MM.1S (cell line): ENCODE measurements around the gene USP40.

Experiments
- DNase-seq: peaks from one replicate; pipeline ENCODE4 v3.0.0-alpha.2; 2015
- H2AFZ ChIP-seq: fragments of 300-600 bp; sonication (generic); 2 replicates; pipeline ENCODE4 v1.6.0; 2016; ENCODE audit warnings: antibody characterized with exemption, low read length
- H3F3A ChIP-seq: fragments of 300-600 bp; sonication (generic); 2 replicates; pipeline ENCODE4 v1.6.1; 2016; ENCODE audit warnings: mild to moderate bottlenecking, antibody characterized with exemption, low read length, moderate library complexity, mixed read lengths; ENCODE audit not compliant: insufficient read depth
- H3K27ac ChIP-seq: fragments of 300-600 bp; sonication (generic); 2 replicates; pipeline ENCODE4 v1.5.1; 2016; ENCODE audit warnings: mild to moderate bottlenecking, low read length
- H3K27me3 ChIP-seq: fragments of 300-600 bp; sonication (generic); replicated peaks from 2 replicates; pipeline ENCODE4 v1.6.0; 2016; ENCODE audit warnings: low read length; ENCODE audit not compliant: insufficient read depth
- H3K36me3 ChIP-seq: fragments of 300-600 bp; sonication (generic); replicated peaks from 2 replicates; pipeline ENCODE4 v1.6.1; 2016; ENCODE audit warnings: mild to moderate bottlenecking, low read length, mixed read lengths; ENCODE audit not compliant: insufficient read depth
- H3K4me1 ChIP-seq: fragments of 300-600 bp; sonication (generic); 2 replicates; pipeline ENCODE4 v1.6.1; 2016; ENCODE audit warnings: low read length, mixed read lengths
- H3K4me2 ChIP-seq: fragments of 300-600 bp; sonication (generic); 2 replicates; pipeline ENCODE4 v1.6.0; 2016; ENCODE audit warnings: low read depth, low read length
- H3K4me3 ChIP-seq: fragments of 300-600 bp; sonication (generic); 2 replicates; pipeline ENCODE4 v1.5.1; 2016; ENCODE audit warnings: low read length, mixed read lengths
- H3K79me2 ChIP-seq: fragments of 300-600 bp; sonication (generic); 2 replicates; pipeline ENCODE4 v1.6.1; 2016; ENCODE audit warnings: mixed run types, low read length, mixed read lengths
- H3K9ac ChIP-seq: fragments of 300-600 bp; sonication (generic); 2 replicates; pipeline ENCODE4 v1.6.1; 2016; ENCODE audit warnings: low read length, mixed read lengths
- H3K9me2 ChIP-seq: fragments of 300-600 bp; sonication (generic); replicated peaks from 2 replicates; pipeline ENCODE4 v1.6.1; 2016; ENCODE audit warnings: mild to moderate bottlenecking, low read length, mixed read lengths; ENCODE audit not compliant: insufficient read depth
- H3K9me3 ChIP-seq: fragments of 300-600 bp; sonication (generic); replicated peaks from 2 replicates; pipeline ENCODE4 v1.6.1; 2016; ENCODE audit warnings: mild to moderate bottlenecking, low read length, mixed read lengths; ENCODE audit not compliant: insufficient read depth
- H4K20me1 ChIP-seq: fragments of 300-600 bp; sonication (generic); 2 replicates; pipeline ENCODE4 v1.6.1; 2016; ENCODE audit warnings: mild to moderate bottlenecking, low read length, moderate library complexity, mixed read lengths; ENCODE audit not compliant: insufficient read depth
- EZH2 ChIP-seq: fragments of 300-600 bp; sonication (generic); optimal IDR thresholded peaks from 2 replicates; pipeline ENCODE3; 2017; ENCODE audit warnings: low read depth, mild to moderate bottlenecking, antibody characterized with exemption, low read length, mixed read lengths
- EZH2phosphoT487 ChIP-seq: fragments of 300-600 bp; sonication (generic); IDR thresholded peaks from 2 replicates; pipeline ENCODE4 v1.6.1; 2018; ENCODE audit warnings: antibody characterized with exemption, low read length
- TF ChIP-seq, protein P1 (sequence below): fragments of 300-600 bp; sonication (generic); IDR thresholded peaks from 2 replicates; pipeline ENCODE4 v1.5.1; 2016; ENCODE audit warnings: antibody characterized with exemption, low read length, mixed read lengths

Gene USP40

DNA sequence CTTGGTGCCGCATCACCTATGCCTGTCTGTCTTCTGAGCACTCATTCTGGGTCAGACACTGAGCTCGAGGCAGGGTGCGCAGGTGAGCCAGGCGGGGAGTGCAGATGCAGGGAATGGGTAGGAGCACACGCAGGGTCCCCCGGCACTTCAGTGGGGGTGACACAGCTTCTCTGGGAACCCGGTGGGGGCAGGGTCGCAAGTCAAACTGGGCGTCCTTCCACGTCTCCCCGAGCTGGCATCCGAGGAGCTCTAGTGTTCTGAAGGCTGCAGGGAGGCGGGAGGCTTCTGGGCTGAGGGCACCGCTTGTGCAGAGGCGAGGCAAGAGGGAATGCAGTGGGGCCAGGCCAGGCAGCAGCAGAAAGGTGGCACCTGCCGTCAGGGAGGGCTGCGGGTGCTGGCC lies 126.3 kb downstream of the USP40 start:
- Histone ChIP-seq H3K9me2 (no peaks in the 10 kb centered on the region), H3K79me2 (no peaks in the 10 kb centered on the region), H3K9me3 (no peaks in the 10 kb centered on the region), H2AFZ (no peak overlapping the region), H3F3A (no peaks in the 10 kb centered on the region), H3K27ac (no peak overlapping the region), H3K4me1 (no peaks in the 10 kb centered on the region), H4K20me1 (no peaks in the 10 kb centered on the region), H3K27me3 (no peaks in the 10 kb centered on the region), H3K4me3 (no peak overlapping the region), H3K4me2 (no peak overlapping the region), H3K9ac (no peak overlapping the region), H3K36me3 (no peaks in the 10 kb centered on the region)
- no peak for TF ChIP-seq EZH2phosphoT487
- TF ChIP-seq EZH2: no peak
- TF ChIP-seq, protein P1, sequence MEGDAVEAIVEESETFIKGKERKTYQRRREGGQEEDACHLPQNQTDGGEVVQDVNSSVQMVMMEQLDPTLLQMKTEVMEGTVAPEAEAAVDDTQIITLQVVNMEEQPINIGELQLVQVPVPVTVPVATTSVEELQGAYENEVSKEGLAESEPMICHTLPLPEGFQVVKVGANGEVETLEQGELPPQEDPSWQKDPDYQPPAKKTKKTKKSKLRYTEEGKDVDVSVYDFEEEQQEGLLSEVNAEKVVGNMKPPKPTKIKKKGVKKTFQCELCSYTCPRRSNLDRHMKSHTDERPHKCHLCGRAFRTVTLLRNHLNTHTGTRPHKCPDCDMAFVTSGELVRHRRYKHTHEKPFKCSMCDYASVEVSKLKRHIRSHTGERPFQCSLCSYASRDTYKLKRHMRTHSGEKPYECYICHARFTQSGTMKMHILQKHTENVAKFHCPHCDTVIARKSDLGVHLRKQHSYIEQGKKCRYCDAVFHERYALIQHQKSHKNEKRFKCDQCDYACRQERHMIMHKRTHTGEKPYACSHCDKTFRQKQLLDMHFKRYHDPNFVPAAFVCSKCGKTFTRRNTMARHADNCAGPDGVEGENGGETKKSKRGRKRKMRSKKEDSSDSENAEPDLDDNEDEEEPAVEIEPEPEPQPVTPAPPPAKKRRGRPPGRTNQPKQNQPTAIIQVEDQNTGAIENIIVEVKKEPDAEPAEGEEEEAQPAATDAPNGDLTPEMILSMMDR: no peak
- no peak for DNase-seq

DNA sequence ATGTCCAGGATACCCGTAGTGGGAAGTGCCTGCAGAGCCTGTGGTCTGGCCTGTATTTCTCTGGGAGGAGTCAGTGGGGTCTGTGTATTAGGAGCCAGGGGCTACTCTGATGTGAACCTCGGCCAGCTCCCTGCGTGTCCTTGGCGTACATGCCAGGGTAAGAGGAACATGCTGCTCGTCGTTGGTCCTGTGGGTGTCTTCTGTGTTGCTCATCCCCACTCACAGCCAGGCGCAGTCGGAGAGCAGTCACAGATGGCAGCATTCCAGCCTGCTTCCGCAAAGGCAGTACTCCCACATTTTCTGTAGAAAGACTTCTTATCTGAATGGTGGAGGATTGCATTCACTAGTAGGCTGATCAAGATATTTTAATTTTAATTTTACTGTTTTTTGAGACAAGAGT lies 127.4 kb downstream of the USP40 start:
- no peak for DNase-seq
- Histone ChIP-seq H3K27ac (no peak overlapping the region), H3K9me3 (no peaks in the 10 kb centered on the region), H3K9ac (no peak overlapping the region), H3K4me1 (no peaks in the 10 kb centered on the region), H3F3A (no peaks in the 10 kb centered on the region), H4K20me1 (no peaks in the 10 kb centered on the region), H3K4me2 (no peak overlapping the region), H3K4me3 (no peak overlapping the region), H3K79me2 (no peaks in the 10 kb centered on the region; the same call in 1 of the 2 replicates), H3K27me3 (no peaks in the 10 kb centered on the region), H3K9me2 (no peaks in the 10 kb centered on the region), H2AFZ (no peak overlapping the region), H3K36me3 (no peaks in the 10 kb centered on the region)
- TF ChIP-seq, protein P1: no peak
- no peak for TF ChIP-seq EZH2
- TF ChIP-seq EZH2phosphoT487: no peak

DNA sequence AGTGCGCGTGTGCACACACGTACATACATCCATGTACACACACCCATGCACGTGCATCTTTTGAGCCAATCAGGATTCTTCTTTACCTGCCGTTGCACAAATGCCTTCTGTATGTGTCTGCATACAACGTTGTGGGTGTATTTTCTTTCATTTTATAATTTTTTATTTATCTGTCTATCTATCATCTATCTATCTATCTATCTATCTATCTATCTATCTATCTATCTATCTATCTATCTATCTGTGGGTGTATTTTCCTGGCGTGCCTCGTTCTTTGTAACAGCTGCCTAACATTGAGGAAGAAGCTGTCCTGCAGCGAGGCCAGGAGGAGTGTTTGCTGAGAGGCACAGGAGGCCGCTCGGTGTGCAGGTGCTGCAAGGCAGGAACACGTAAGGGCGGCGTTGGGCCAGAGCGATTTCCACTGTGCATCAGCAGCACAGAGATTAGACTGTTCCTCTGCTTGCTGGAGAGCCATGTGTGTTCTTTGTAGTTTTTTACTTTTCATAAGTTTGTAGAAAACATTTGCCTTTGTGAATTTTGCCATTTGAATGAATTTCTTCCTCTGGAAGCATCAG lies 127.9 kb downstream of the USP40 start:
- TF ChIP-seq EZH2phosphoT487 (no peak), EZH2 (no peak)
- TF ChIP-seq, protein P1: no peak
- Histone ChIP-seq H3K9me2 (no peaks in the 10 kb centered on the region), H2AFZ (no peak overlapping the region), H3K9ac (no peak overlapping the region), H3K4me3 (no peak overlapping the region), H3K27ac (no peak overlapping the region), H4K20me1 (no peaks in the 10 kb centered on the region), H3K9me3 (no peaks in the 10 kb centered on the region), H3K27me3 (no peaks in the 10 kb centered on the region), H3F3A (no peaks in the 10 kb centered on the region), H3K79me2 (no peaks in the 10 kb centered on the region; the same call in 1 of the 2 replicates), H3K4me1 (no peaks in the 10 kb centered on the region), H3K4me2 (no peak overlapping the region), H3K36me3 (no peaks in the 10 kb centered on the region)
- no peak for DNase-seq
